NCI-H748 (cell line): ENCODE data around the gene TAS2R19.

ENCODE experiments used
- DNase-seq: peaks from one replicate; lab custom pipeline; 2025; ENCODE audit not compliant: unreplicated experiment; lab: John Stamatoyannopoulos, UW

The TAS2R19 gene

DNA sequence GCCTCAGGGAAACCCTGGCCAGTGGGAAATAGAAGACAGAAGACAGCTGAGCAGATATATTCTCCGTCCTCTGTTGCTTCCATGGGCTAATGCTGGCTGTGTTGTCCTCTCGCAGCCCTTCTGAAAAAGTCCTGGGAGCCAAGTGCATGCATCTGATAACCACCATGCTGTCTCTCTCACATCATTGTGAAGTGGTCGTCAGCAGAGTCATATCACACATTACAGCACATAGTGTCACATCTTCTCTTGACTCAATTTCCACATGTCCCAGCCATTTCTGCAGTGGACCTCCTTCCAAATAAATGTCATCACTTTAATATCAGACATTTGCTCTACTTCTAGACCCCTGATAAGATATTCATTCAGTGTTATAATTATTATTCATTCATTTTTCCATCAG is 28.1 kb downstream of the TAS2R19 start:
- DNase-seq, result no peak

DNA sequence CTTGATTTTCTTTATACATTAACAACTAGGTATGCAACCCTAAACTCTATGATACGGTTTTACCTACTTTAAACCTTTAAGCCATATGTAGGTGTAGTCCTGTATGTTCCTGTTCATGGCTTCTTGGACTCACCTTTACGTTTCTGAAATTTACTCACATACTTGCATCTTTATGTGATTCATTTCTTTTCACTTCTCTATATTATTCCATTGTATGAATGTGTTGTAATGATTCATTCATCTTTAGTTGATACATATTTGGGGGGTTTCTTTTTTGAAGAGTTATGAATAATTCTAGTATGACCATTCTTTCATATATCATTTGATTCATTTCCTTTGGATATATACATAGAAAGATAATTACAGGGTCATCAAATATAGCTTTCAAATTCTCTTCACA is 33.3 kb downstream of the TAS2R19 start:
- no peak for DNase-seq

DNA sequence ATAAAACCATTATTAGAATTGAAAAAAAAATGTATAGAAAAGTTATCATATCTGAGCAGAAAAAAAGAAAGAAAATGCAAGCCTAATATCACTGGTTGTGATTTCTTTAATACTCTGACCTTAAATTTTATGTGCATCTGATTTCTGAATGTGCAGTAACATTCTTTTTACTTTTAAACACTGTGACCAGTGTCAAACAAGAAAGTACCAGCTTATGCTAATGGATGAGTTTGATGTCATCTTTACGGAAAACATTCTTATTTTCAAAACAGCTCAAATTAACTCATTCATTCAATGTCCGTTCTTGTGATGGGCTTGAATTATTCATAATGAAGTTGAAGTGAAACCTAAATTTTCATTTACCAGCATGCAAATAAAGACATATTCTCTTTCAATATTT is 35.6 kb downstream of the TAS2R19 start, which contains the start of gene TAS2R50:
TSS of gene TAS2R50 (minus strand) at position 101 of the 400 bp plus-strand sequence. CDS start at position 49, 52 bp downstream.
- DNase-seq, result no peak

DNA sequence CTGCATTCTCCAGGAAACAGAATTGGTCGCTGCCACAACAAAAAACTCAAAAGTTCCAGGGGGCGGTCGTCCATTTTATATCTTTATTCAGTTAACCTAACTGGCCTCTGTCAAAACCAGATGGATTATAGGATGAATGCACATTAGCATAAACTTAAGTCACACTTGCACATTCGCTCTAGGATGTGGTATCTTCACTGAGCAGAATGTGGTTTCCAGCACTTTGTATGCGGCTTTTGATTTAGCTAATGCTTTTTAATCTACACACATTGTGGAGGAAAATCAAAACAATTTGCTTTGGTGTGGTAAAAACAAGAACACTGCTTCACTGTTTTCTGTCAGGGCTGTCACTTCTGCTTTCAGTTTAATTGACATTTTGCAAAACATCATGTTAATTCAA is 40.2 kb downstream of the TAS2R19 start:
- no peak for DNase-seq

DNA sequence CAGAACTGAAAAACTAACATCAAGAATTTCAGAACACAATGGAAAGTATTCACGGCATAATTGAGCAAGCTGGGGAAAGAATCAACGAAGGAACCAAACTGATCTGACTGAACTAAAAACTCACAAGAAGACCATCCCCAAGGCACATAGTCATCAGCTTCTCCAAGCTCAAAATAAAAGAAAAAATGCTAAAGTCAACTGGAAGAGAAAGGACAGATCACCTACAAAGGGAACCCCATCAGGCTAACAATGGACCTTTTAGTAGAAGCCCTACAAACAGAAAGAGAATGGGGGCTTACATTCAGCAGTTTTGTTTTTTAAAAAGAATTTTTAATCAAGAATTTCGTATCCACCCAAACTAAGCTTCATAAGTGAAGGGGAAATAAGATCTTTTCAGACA is 47.5 kb downstream of the TAS2R19 start:
- DNase-seq, result no peak
